Measurements from ENCODE around the gene BAIAP2L1. TPM values are rescaled to one million over a fixed set of nuclear protein-coding genes. Genes with fewer than 3 reads are reported as not detected.
A peak's percentile ranks its signal among the peaks of the same experiment; 100 is the strongest.

The BAIAP2L1 gene
- total and polyA plus RNA-seq, 9 of the 15 experiments (the other 6 are each of a cell fraction or from before 2014, with no cell fraction given): 4.2 to 29.8 (median 15.5) TPM

GRCh38 chr7:98364220-98364619, 36.7 kb downstream of the BAIAP2L1 start:
- DNase-seq (ENCODE audit: extremely low read depth in 1 of 4, low spot score in 3 of 4): no peak
- H3K9ac ChIP-seq (ENCODE audit: insufficient read depth in 1 of 2, low read depth in 2 of 2, low read length in 2 of 2): no peak overlapping the region
- no peak overlapping the region for H2AFZ ChIP-seq (ENCODE audit: low read depth, low read length)
- H3K9me1 ChIP-seq (ENCODE audit: control insufficient read depth, insufficient read depth, low read length): no peaks in the 10 kb centered on the region
- H3K36me3 ChIP-seq (ENCODE audit: control insufficient read depth, insufficient read depth, low read length): no peaks in the 10 kb centered on the region
- no TSS peak for BruUV-seq (replicated peaks)
- no peak overlapping the region for H3K27ac ChIP-seq (ENCODE audit: extremely low read depth, low read depth, low read length)
- WGBS (ENCODE audit: insufficient coverage, low coverage, missing lambda C conversion rate): 45% methylated on average over 8 of the region's 8 CpGs
- no peak overlapping the region for H3K4me3 ChIP-seq
- H3K4me1 ChIP-seq (replicated peaks in 1 of 2; ENCODE audit: control insufficient read depth in 2 of 2, insufficient read depth in 2 of 2, low read length in 2 of 2): peaks cover 11 to 22% of the 10 kb centered on the region in 2 experiments
- H4K20me1 ChIP-seq (replicated peaks; ENCODE audit: control insufficient read depth, insufficient read depth, low read length): peaks cover 8% of the 10 kb centered on the region
- in situ Hi-C loops (cut with MboI): no loop called here
- intact Hi-C loops (cut with micrococcal nuclease): no loop called here
- no peaks in the 10 kb centered on the region for H3K9me3 ChIP-seq (replicated peaks; ENCODE audit: control insufficient read depth, insufficient read depth, low read depth, low read length)
- ChIA-PET CTCF (ENCODE audit: low intra/inter-chr PET ratio) (no interaction called here), POLR2A (no interaction called here)
- H3K79me2 ChIP-seq (ENCODE audit: control insufficient read depth, insufficient read depth, low read length): no peaks in the 10 kb centered on the region
- ATAC-seq: no peak
- TF ChIP-seq RNF2 (IDR thresholded peaks at IDR 0.05) (no peak), SPI1 (IDR thresholded peaks at IDR 0.05; ENCODE audit: borderline replicate concordance, low read depth, low read length) (peak; percentile 64; the same call in 1 of the 2 replicates), PHF21A (IDR thresholded peaks at IDR 0.05; ENCODE audit: borderline replicate concordance, low read depth) (no peak), MXI1 (IDR thresholded peaks at IDR 0.05; ENCODE audit: low read depth, low read length) (no peak), JUNB (CRISPR knock-in tag; conservative IDR thresholded peaks at IDR 0.05) (no peak), YY1 (IDR thresholded peaks at IDR 0.05; ENCODE audit: borderline replicate concordance in 1 of 3, control insufficient read depth in 1 of 3, extremely low read depth in 1 of 3, insufficient read depth in 3 of 3, insufficient read length in 1 of 3, insufficient replicate concordance in 2 of 3, low read depth in 1 of 3, low read length in 2 of 3) (peak in 1 of 3 experiments; percentile 56)
- H3K4me2 ChIP-seq (ENCODE audit: insufficient read depth, low read length): no peak overlapping the region
- H3K27me3 ChIP-seq (ENCODE audit: control insufficient read depth in 2 of 2, insufficient read depth in 2 of 2, low read length in 2 of 2): peaks cover 0 to 8% of the 10 kb centered on the region in 2 experiments; a peak in 1 of 5 replicates
- FAIRE-seq: no peak

- in situ Hi-C loops (cut with MboI) (no loop called here), intact Hi-C loops (cut with micrococcal nuclease) (no loop called here)
- Histone ChIP-seq H3K9me1 (ENCODE audit: control insufficient read depth, insufficient read depth, low read length) (no peaks in the 10 kb centered on the region), H3K9ac (ENCODE audit: insufficient read depth in 1 of 2, low read depth in 2 of 2, low read length in 2 of 2) (no peak overlapping the region), H2AFZ (ENCODE audit: low read depth, low read length) (no peak overlapping the region), H3K36me3 (ENCODE audit: control insufficient read depth, insufficient read depth, low read length) (no peaks in the 10 kb centered on the region), H3K9me3 (replicated peaks; ENCODE audit: control insufficient read depth, insufficient read depth, low read depth, low read length) (no peaks in the 10 kb centered on the region), H3K27ac (ENCODE audit: extremely low read depth, low read depth, low read length) (no peak overlapping the region), H3K4me3 (no peak overlapping the region), H3K4me1 (replicated peaks in 1 of 2; ENCODE audit: control insufficient read depth in 2 of 2, insufficient read depth in 2 of 2, low read length in 2 of 2) (peaks cover 11 to 24% of the 10 kb centered on the region in 2 experiments), H3K79me2 (ENCODE audit: control insufficient read depth, insufficient read depth, low read length) (no peaks in the 10 kb centered on the region), H3K4me2 (ENCODE audit: insufficient read depth, low read length) (no peak overlapping the region), H3K27me3 (ENCODE audit: control insufficient read depth in 2 of 2, insufficient read depth in 2 of 2, low read length in 2 of 2) (peaks cover 0 to 8% of the 10 kb centered on the region in 2 experiments; a peak in 1 of 5 replicates), H4K20me1 (replicated peaks; ENCODE audit: control insufficient read depth, insufficient read depth, low read length) (peaks cover 12% of the 10 kb centered on the region)
- ChIA-PET POLR2A (interaction anchor here (1.1 kb wide), 1 partner anchor 39 kb away, joined by 3 read pairs; the partner anchor contains the start of gene BAIAP2L1), CTCF (ENCODE audit: low intra/inter-chr PET ratio) (no interaction called here)
- ATAC-seq (no peak), FAIRE-seq (no peak), DNase-seq (ENCODE audit: extremely low read depth in 1 of 4, low spot score in 3 of 4) (no peak)
- BruUV-seq (replicated peaks): no TSS peak
- 56% methylated on average over 4 of the region's 4 CpGs for WGBS (ENCODE audit: insufficient coverage, low coverage, missing lambda C conversion rate)
- TF ChIP-seq CREB3 (tag; conservative IDR thresholded peaks at IDR 0.05; ENCODE audit: low read depth) (no peak), ZC3H11A (IDR thresholded peaks at IDR 0.05; ENCODE audit: low read depth, low read length) (no peak), CTCF (IDR thresholded peaks at IDR 0.05 in 2 of 3, conservative IDR thresholded peaks at IDR 0.05 in 1 of 3; ENCODE audit: insufficient read depth in 2 of 3, low read depth in 1 of 3, low read length in 3 of 3) (no peak), ZNF347 (CRISPR knock-in tag; IDR thresholded peaks at IDR 0.05; ENCODE audit: low read depth) (no peak), POLR3G (IDR thresholded peaks at IDR 0.05; ENCODE audit: extremely low read depth, insufficient read length, insufficient replicate concordance) (no peak), ZFP30 (CRISPR knock-in tag; IDR thresholded peaks at IDR 0.05; ENCODE audit: borderline replicate concordance) (no peak), CTBP1 (IDR thresholded peaks at IDR 0.05; ENCODE audit: borderline replicate concordance) (no peak), HDAC6 (IDR thresholded peaks at IDR 0.05; ENCODE audit: low read depth, low read length) (no peak)
These were observed 38.4 kb downstream of the BAIAP2L1 start for GRCh38 chr7:98362517-98362916.
